A549 (cell line): ENCODE measurements around the gene ALDH1A1.

Experiments
- JUNB ChIP-seq: fragments of >200 bp; sonication (Bioruptor Twin); formaldehyde crosslinking; IDR thresholded peaks from 2 replicates; pipeline ENCODE4 v1.6.1; 2016
- KDM1A ChIP-seq: fragments of 200-600 bp; sonication (generic); IDR thresholded peaks from 2 replicates; pipeline ENCODE4 v1.6.1; 2016; ENCODE audit warnings: low read depth, mild to moderate bottlenecking
- KDM5A ChIP-seq: fragments of 200-600 bp; sonication (generic); IDR thresholded peaks from 2 replicates; pipeline ENCODE4 v1.6.1; 2016; ENCODE audit warnings: antibody characterized with exemption, mild to moderate bottlenecking
- MAZ ChIP-seq: fragments of 150-350 bp; IDR thresholded peaks from 2 replicates; pipeline ENCODE4 v1.6.1; 2014; ENCODE audit warnings: antibody characterized with exemption, low read depth, low read length, borderline replicate concordance
- PHF8 ChIP-seq: fragments of 200-600 bp; sonication (generic); IDR thresholded peaks from 2 replicates; pipeline ENCODE4 v1.6.1; 2016; ENCODE audit warnings: low read depth, mild to moderate bottlenecking, antibody characterized with exemption, moderate library complexity, borderline replicate concordance
- POLR2A ChIP-seq: IDR thresholded peaks from 2 replicates; pipeline ENCODE4 v1.6.1; 2012; ENCODE audit warnings: mild to moderate bottlenecking, low read length
- RNF2 ChIP-seq: fragments of 200-600 bp; sonication (generic); IDR thresholded peaks from 2 replicates; pipeline ENCODE4 v1.6.1; 2016; ENCODE audit warnings: low read depth, mild to moderate bottlenecking, antibody characterized with exemption, moderate library complexity, borderline replicate concordance
- SREBF2 ChIP-seq: fragments of 450-650 bp; IDR thresholded peaks from 2 replicates; pipeline ENCODE4 v1.6.1; 2014; ENCODE audit warnings: mild to moderate bottlenecking, moderate library complexity
- USF2 ChIP-seq: fragments of 450-650 bp; IDR thresholded peaks from 2 replicates; pipeline ENCODE4 v1.6.1; 2014; ENCODE audit warnings: antibody characterized with exemption
- TF ChIP-seq, protein P1 (sequence below): fragments of 150-350 bp; IDR thresholded peaks from 2 replicates; pipeline ENCODE4 v1.6.1; 2014; ENCODE audit warnings: low read depth, mild to moderate bottlenecking, low read length

DNA sequence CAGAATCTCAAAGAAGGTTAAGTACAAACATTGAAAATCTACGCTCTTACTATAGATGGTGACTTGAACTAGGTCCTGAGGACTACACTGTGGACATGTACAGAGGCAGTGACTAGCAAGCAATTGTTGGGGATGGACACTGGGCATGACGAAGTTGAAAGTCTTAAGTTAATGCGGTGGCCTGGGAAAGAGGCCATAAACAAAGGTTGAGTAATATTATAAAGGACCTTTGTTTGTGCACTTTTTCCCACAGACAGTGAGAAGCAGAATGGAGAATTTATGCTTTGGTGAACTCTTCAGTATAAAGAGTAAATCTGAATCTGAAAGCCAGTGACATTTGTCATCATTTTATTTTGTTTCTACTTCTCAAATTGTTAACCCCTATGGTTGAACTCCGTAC lies 15.3 kb downstream of the ALDH1A1 start:
- TF ChIP-seq KDM5A, result no peak
- no peak for TF ChIP-seq KDM1A
- TF ChIP-seq PHF8, result no peak
- no peak for TF ChIP-seq JUNB
- TF ChIP-seq POLR2A, result no peak
- TF ChIP-seq, protein P1, sequence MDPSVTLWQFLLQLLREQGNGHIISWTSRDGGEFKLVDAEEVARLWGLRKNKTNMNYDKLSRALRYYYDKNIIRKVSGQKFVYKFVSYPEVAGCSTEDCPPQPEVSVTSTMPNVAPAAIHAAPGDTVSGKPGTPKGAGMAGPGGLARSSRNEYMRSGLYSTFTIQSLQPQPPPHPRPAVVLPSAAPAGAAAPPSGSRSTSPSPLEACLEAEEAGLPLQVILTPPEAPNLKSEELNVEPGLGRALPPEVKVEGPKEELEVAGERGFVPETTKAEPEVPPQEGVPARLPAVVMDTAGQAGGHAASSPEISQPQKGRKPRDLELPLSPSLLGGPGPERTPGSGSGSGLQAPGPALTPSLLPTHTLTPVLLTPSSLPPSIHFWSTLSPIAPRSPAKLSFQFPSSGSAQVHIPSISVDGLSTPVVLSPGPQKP, result no peak
- no peak for TF ChIP-seq MAZ
- no peak for TF ChIP-seq RNF2
- no peak for TF ChIP-seq SREBF2
- no peak for TF ChIP-seq USF2
